Measurements from ENCODE around the gene TRIM45.

The TRIM45 gene

DNA sequence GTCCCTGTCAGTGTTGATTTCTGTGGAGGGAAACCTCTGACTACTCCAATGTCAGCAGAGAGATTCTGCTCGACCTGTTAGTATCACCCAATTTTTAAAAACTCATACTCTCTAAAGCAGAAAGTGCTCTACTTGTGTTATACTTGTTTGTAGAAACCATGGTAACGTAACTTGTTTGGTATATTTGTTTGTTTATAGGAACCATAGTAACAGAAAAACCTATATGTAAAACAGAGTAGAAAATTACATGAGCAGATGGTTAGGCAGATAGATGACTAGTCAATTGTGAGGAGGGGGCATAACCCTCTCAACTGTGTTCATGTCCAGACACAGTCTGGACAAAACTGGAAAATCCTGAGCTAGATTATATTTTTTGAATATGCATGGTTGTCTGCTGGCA lies 6.7 kb downstream of the TRIM45 start:
- TF ChIP-seq CREB1 (IDR thresholded peaks at IDR 0.05; ENCODE audit: low read depth) (no peak), TAF1 (IDR thresholded peaks at IDR 0.05; ENCODE audit: low read depth) (no peak), MAX (IDR thresholded peaks at IDR 0.05) (no peak), EGR1 (IDR thresholded peaks at IDR 0.05) (no peak), ZBTB7A (IDR thresholded peaks at IDR 0.05; ENCODE audit: low read depth) (no peak), RAD21 (IDR thresholded peaks at IDR 0.05; ENCODE audit: low read depth) (no peak), TEAD4 (IDR thresholded peaks at IDR 0.05) (no peak), CEBPB (IDR thresholded peaks at IDR 0.05) (no peak), REST (IDR thresholded peaks at IDR 0.05; ENCODE audit: low read depth) (no peak), FOXM1 (IDR thresholded peaks at IDR 0.05; ENCODE audit: borderline replicate concordance, low read depth) (no peak), EP300 (IDR thresholded peaks at IDR 0.05; ENCODE audit: borderline replicate concordance) (no peak), NFIC (IDR thresholded peaks at IDR 0.05) (no peak), YY1 (IDR thresholded peaks at IDR 0.05; ENCODE audit: low read depth) (no peak), TCF12 (IDR thresholded peaks at IDR 0.05; ENCODE audit: low read depth) (no peak)
- TF ChIP-seq, protein P1, sequence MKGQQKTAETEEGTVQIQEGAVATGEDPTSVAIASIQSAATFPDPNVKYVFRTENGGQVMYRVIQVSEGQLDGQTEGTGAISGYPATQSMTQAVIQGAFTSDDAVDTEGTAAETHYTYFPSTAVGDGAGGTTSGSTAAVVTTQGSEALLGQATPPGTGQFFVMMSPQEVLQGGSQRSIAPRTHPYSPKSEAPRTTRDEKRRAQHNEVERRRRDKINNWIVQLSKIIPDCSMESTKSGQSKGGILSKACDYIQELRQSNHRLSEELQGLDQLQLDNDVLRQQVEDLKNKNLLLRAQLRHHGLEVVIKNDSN (IDR thresholded peaks at IDR 0.05), result no peak

DNA sequence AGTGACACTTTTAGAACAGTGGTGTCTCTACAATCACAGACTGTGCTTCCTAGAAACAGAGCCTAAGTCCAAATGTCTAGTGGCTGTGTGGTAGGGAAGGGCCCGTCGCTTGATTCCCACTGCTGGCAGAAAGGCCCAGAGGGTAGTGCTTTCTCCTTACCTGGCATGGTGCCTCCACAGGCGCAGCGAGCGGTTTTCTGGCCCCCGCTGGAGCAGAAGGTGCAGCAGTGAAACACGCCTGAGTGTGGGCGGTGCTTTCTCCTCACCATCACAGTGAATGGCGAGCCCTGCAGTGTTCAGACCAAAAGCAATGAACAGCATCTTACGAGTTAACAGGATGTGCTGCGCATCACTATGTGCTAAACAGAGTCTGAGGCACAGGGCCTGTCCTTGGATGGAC lies 8.3 kb downstream of the TRIM45 start:
- TF ChIP-seq FOXM1 (IDR thresholded peaks at IDR 0.05; ENCODE audit: borderline replicate concordance, low read depth) (no peak), EP300 (IDR thresholded peaks at IDR 0.05; ENCODE audit: borderline replicate concordance) (no peak), CEBPB (IDR thresholded peaks at IDR 0.05) (no peak), TEAD4 (IDR thresholded peaks at IDR 0.05) (no peak), ZBTB7A (IDR thresholded peaks at IDR 0.05; ENCODE audit: low read depth) (no peak), MAX (IDR thresholded peaks at IDR 0.05) (no peak), RAD21 (IDR thresholded peaks at IDR 0.05; ENCODE audit: low read depth) (no peak), TCF12 (IDR thresholded peaks at IDR 0.05; ENCODE audit: low read depth) (no peak), CREB1 (IDR thresholded peaks at IDR 0.05; ENCODE audit: low read depth) (no peak), YY1 (IDR thresholded peaks at IDR 0.05; ENCODE audit: low read depth) (no peak), EGR1 (IDR thresholded peaks at IDR 0.05) (no peak), REST (IDR thresholded peaks at IDR 0.05; ENCODE audit: low read depth) (no peak), TAF1 (IDR thresholded peaks at IDR 0.05; ENCODE audit: low read depth) (no peak), NFIC (IDR thresholded peaks at IDR 0.05) (no peak)
- TF ChIP-seq, protein P1 (IDR thresholded peaks at IDR 0.05), result no peak

DNA sequence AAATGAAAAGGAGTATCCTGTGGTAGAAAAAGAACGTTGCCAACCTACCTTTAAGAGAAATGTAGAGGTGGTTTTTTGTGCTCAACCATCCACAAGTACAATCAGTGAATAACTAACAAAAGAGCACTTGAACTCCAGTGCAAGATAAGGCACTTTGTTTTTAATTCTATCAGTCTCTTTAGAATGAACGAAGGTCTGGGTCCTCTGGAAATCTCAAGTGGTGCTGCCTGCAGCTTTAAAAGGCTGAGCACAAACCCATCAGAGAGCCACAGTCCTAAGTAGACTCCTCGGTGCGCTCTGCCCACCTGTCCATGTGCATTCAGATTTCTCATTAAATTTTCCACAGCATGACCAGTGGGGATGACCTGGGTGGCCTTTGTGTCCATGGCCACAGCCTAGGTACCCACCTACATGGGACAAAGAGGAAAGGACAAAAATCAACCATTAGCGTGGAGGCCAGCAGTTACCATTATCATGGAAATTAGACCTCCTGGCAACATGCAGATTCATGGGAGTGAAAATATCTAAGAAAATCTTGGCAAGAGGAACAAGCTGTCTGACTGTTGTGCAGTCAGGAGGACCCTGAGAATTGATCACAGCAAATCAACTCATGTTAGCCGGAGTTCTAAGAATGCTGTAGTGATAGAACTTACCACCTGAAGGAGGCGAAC lies 9.4 kb downstream of the TRIM45 start:
- TF ChIP-seq TAF1 (IDR thresholded peaks at IDR 0.05; ENCODE audit: low read depth), result no peak
- TF ChIP-seq FOXM1 (IDR thresholded peaks at IDR 0.05; ENCODE audit: borderline replicate concordance, low read depth), result no peak
- no peak for TF ChIP-seq RAD21 (IDR thresholded peaks at IDR 0.05; ENCODE audit: low read depth)
- TF ChIP-seq EP300 (IDR thresholded peaks at IDR 0.05; ENCODE audit: borderline replicate concordance), result no peak
- no peak for TF ChIP-seq EGR1 (IDR thresholded peaks at IDR 0.05)
- TF ChIP-seq TCF12 (IDR thresholded peaks at IDR 0.05; ENCODE audit: low read depth), result no peak
- TF ChIP-seq, protein P1 (IDR thresholded peaks at IDR 0.05), result no peak
- TF ChIP-seq TEAD4 (IDR thresholded peaks at IDR 0.05), result no peak
- no peak for TF ChIP-seq REST (IDR thresholded peaks at IDR 0.05; ENCODE audit: low read depth)
- TF ChIP-seq NFIC (IDR thresholded peaks at IDR 0.05), result no peak
- TF ChIP-seq MAX (IDR thresholded peaks at IDR 0.05), result no peak
- no peak for TF ChIP-seq YY1 (IDR thresholded peaks at IDR 0.05; ENCODE audit: low read depth)
- no peak for TF ChIP-seq CEBPB (IDR thresholded peaks at IDR 0.05)
